ENCODE results near the gene RBFOX2.

- TF ChIP-seq CTCF (IDR thresholded peaks at IDR 0.05) (no peak), TCF7L2 (IDR thresholded peaks at IDR 0.05; ENCODE audit: low read depth, low read length) (no peak)
These were observed 23.9 kb upstream of the RBFOX2 start for GRCh38 chr22:36052505-36052941.

All from Panc1 (cell line).